ENCODE measurements around the gene SORCS2.

The SORCS2 gene

GRCh38 chr4:7487998-7488671, 295.8 kb downstream of the SORCS2 start:
- no peak for TF ChIP-seq CTCF (IDR thresholded peaks at IDR 0.05; ENCODE audit: borderline replicate concordance, control extremely low read depth, extremely low read depth, insufficient read depth, missing control alignments)
- in situ Hi-C loops (cut with MboI; ENCODE audit: low sequenced_read_pairs, unreplicated experiment) = no loop called here
- no peak for DNase-seq (ENCODE audit: low spot score)

- DNase-seq (ENCODE audit: low spot score) = no peak
- in situ Hi-C loops (cut with MboI; ENCODE audit: low sequenced_read_pairs, unreplicated experiment) = no loop called here
- TF ChIP-seq CTCF (IDR thresholded peaks at IDR 0.05; ENCODE audit: borderline replicate concordance, control extremely low read depth, extremely low read depth, insufficient read depth, missing control alignments) = no peak
Observed at GRCh38 chr4:7491915-7492314, 299.6 kb downstream of the SORCS2 start.

- TF ChIP-seq CTCF (IDR thresholded peaks at IDR 0.05; ENCODE audit: borderline replicate concordance, control extremely low read depth, extremely low read depth, insufficient read depth, missing control alignments) = no peak
- in situ Hi-C loops (cut with MboI; ENCODE audit: low sequenced_read_pairs, unreplicated experiment) = no loop called here
- no peak for DNase-seq (ENCODE audit: low spot score)
Observed at GRCh38 chr4:7498446-7499200, 306.3 kb downstream of the SORCS2 start.

GRCh38 chr4:7499661-7500060, 307.3 kb downstream of the SORCS2 start:
- no peak for TF ChIP-seq CTCF (IDR thresholded peaks at IDR 0.05; ENCODE audit: borderline replicate concordance, control extremely low read depth, extremely low read depth, insufficient read depth, missing control alignments)
- no peak for DNase-seq (ENCODE audit: low spot score)
- in situ Hi-C loops (cut with MboI; ENCODE audit: low sequenced_read_pairs, unreplicated experiment) = no loop called here

- no peak for TF ChIP-seq CTCF (IDR thresholded peaks at IDR 0.05; ENCODE audit: borderline replicate concordance, control extremely low read depth, extremely low read depth, insufficient read depth, missing control alignments)
- in situ Hi-C loops (cut with MboI; ENCODE audit: low sequenced_read_pairs, unreplicated experiment) = no loop called here
- DNase-seq (ENCODE audit: low spot score) = no peak
Observed at GRCh38 chr4:7500404-7500803, 308.1 kb downstream of the SORCS2 start.

- no peak for TF ChIP-seq CTCF (IDR thresholded peaks at IDR 0.05; ENCODE audit: borderline replicate concordance, control extremely low read depth, extremely low read depth, insufficient read depth, missing control alignments)
- in situ Hi-C loops (cut with MboI; ENCODE audit: low sequenced_read_pairs, unreplicated experiment) = no loop called here
- DNase-seq (ENCODE audit: low spot score) = no peak
Observed at GRCh38 chr4:7501314-7501713, 309.0 kb downstream of the SORCS2 start.

All from GM13976 (cell line).